ENCODE data around the gene STAT5B.

STAT5B gene

DNA sequence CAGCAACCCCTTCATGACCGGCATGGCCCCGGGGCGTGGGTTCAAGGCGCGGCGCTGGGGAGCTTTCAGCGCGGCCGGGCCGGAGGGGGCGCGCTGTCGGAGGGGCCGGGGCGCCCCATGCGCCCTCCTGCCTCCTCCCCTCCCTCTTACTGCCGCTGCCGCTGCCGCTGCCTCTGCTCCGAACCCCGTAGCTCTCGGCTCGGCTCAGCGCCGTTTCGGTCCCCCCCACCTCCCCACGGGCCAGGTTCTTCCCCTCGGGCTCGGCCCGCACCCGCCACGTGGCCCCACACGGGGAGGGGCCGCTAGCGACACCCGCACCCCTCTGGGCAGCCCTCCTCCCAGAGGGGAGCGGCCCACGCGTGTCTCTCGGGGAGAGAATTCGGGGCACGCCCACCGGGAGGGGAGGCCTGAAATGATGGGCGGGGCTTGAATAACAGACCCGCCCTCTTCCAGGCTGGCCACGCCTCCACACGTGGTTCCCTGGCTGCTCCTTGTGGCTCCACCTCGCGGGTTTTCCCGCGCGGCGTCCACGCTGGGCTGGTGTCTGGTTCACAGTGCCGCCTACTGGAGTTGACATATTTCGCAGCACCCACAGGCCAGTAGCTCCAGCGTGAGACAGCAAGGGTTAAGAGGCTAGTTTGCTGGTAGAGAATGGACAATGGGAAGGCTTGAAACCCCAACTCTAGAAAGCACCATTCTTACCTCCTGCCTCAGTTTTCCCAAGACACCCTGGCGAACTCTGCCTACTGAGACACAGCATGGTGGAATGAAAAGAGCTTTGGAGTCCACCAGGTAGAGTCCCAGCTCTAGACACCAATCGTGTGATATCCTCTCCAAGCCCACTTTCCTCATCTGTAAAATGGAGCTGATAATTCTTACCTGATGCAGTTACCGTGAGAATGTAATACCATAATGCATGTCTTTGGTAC, 95.0 kb downstream of the STAT5B start, which contains the start of gene KCNH4:
TSS of gene KCNH4 (minus strand) at position 221 of the 929 bp plus-strand sequence. CDS start at position 24, 197 bp downstream.
- H3K9me3 Mint-ChIP-seq, result no peaks in the 10 kb centered on the region
- intact Hi-C loops (cut with micrococcal nuclease), result loop anchor here (1.0 to 5.0 kb wide), 3 partner anchors 26 to 164 kb away; partner anchors contain the start of gene DNAJC7
- no peak within 1 kb of the TSS for H3K27ac Mint-ChIP-seq
- H3K27me3 Mint-ChIP-seq, result peaks cover 43% of the 10 kb centered on the region
- peaks cover 89% of the 10 kb centered on the region for H3K4me1 Mint-ChIP-seq (ENCODE audit: low read depth)
- peak within 1 kb of the TSS; percentile 78 for H3K4me3 Mint-ChIP-seq
- no peaks in the 10 kb centered on the region for H3K36me3 Mint-ChIP-seq (ENCODE audit: low read depth)

DNA sequence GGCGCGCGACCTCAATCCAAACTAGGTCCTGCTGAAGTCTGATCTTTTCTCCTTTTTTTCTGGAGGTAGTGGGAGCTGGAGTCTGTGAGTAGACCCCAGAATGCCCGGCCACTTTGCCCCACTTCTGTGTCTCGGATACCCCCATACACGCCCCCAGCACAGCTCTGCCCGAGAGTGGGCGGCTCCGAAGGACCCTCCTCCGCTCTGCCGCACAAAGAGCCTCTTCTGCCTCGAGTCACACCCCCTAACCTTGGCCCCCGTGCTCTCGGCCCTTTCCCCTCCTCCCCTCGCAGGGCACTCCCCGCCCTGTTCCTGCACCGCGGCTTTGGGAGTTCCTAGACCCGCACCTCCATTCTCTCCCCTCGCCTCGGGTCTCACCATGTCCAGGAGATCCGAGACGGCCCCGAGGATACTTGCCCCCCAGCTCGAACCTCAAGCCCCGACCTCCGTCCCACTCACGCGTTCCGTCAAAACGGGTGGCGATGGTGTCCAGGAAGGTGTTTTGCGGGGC, 95.7 kb downstream of the STAT5B start:
- Mint-ChIP-seq H3K4me3 (peak overlapping the region; percentile 50), H3K4me1 (ENCODE audit: low read depth) (peaks cover 82% of the 10 kb centered on the region), H3K27me3 (peaks cover 50% of the 10 kb centered on the region), H3K27ac (no peak overlapping the region), H3K9me3 (no peaks in the 10 kb centered on the region), H3K36me3 (ENCODE audit: low read depth) (no peaks in the 10 kb centered on the region)
- intact Hi-C loops (cut with micrococcal nuclease), result loop anchor here (2.0 to 5.0 kb wide), 2 partner anchors 62 to 163 kb away; partner anchors contain the start of gene DNAJC7

DNA sequence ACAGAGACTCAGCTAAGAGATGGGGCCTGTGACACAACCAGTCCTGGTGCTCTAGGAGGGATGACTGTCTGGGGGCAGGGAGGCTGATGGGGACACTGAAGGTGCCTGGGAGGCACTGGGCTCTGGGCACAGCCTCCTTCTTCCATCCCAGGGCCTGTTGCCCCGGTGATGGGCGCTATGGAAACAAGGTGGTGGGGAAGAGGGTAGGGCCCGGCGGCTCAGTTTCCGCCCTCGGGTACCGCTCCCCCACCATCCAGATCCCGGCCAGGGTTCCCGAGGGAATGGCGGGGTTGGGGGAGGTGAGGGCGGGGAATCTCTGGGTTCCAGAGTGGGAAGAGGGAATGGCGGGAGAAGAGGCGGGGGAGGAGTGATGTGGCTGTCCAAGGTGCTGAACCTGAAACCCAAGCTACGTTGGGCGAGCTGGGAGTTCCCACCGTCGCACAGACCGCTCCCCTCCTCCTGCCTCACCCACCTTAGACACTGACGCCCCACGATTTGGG, 96.2 kb downstream of the STAT5B start:
- H3K4me1 Mint-ChIP-seq (ENCODE audit: low read depth), result peaks cover 77% of the 10 kb centered on the region
- H3K27ac Mint-ChIP-seq, result no peak overlapping the region
- peak overlapping the region; percentile 50 for H3K4me3 Mint-ChIP-seq
- H3K9me3 Mint-ChIP-seq, result no peaks in the 10 kb centered on the region
- no peaks in the 10 kb centered on the region for H3K36me3 Mint-ChIP-seq (ENCODE audit: low read depth)
- intact Hi-C loops (cut with micrococcal nuclease), result loop anchor here (2.0 to 5.0 kb wide), 2 partner anchors 61 to 163 kb away; partner anchors contain the start of gene DNAJC7
- H3K27me3 Mint-ChIP-seq, result peaks cover 55% of the 10 kb centered on the region

DNA sequence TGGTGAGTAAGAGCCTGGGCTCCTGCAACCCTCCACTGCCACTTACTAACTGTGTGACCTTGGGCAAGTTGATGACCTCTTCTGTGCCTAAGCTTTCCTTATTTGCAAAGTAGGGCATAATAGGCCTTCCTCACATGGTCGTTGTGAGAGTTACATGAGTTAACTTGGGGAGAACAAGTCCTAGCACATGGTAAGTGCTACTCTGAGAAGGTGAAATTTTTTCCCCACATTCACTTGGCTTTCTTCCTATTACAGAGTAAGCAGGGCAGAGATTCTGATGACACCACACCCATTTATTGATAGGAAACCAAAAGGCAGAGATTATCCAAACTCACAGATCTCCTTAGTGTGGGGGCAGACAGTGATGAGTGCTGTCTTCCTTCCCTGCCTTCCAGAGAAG, 96.9 kb downstream of the STAT5B start:
- no peaks in the 10 kb centered on the region for H3K9me3 Mint-ChIP-seq
- no peaks in the 10 kb centered on the region for H3K36me3 Mint-ChIP-seq (ENCODE audit: low read depth)
- peak overlapping the region; percentile 48 for H3K27ac Mint-ChIP-seq
- intact Hi-C loops (cut with micrococcal nuclease), result no loop called here
- no peak overlapping the region for H3K4me3 Mint-ChIP-seq
- peaks cover 60% of the 10 kb centered on the region for H3K27me3 Mint-ChIP-seq
- H3K4me1 Mint-ChIP-seq (ENCODE audit: low read depth), result peaks cover 70% of the 10 kb centered on the region

DNA sequence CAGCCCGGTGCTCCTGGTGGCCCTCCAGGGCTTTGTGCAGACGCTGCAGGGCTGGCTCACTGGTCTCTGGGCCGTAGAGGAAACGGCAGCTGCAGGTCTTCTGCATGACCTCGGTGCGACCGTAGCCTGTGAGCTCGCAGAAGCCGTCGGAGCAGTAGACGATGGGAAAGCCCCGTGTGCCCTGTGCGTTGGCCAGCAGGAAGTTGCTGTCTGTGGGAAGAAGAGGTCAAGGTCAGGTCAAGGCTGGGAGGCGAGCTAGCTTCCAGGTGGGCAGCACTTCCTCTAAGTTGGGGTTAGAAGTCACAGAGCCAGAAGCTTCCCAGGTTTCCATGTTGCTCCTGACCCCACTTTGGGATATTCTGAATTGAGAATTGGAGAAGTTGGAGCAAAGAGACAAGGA, 97.4 kb downstream of the STAT5B start:
- intact Hi-C loops (cut with micrococcal nuclease), result no loop called here
- Mint-ChIP-seq H3K27ac (peak overlapping the region; percentile 48), H3K9me3 (no peaks in the 10 kb centered on the region), H3K27me3 (peaks cover 65% of the 10 kb centered on the region), H3K4me3 (no peak overlapping the region), H3K4me1 (ENCODE audit: low read depth) (peaks cover 65% of the 10 kb centered on the region), H3K36me3 (ENCODE audit: low read depth) (no peaks in the 10 kb centered on the region)

DNA sequence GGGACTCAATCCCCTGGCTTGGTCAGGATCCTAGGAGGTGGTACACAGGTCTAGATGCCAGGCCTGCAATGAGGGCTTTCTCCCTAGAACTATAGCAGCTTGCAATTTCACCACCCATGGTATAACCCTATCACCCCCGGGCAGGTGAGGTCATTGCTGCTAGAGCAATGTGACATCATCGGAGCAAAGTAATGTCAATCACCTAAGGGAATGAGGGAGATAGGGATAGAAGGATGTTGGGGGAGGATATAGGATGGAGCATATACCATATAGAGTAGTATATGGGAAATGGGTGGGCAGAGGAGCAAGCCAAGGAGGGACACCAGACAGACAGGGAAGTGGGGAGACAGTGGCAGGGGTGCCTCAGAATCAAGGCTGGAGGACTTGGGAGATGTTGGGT, 98.5 kb downstream of the STAT5B start:
- no peak overlapping the region for H3K27ac Mint-ChIP-seq
- no peak overlapping the region for H3K4me3 Mint-ChIP-seq
- no peaks in the 10 kb centered on the region for H3K9me3 Mint-ChIP-seq
- peaks cover 54% of the 10 kb centered on the region for H3K4me1 Mint-ChIP-seq (ENCODE audit: low read depth)
- no peaks in the 10 kb centered on the region for H3K36me3 Mint-ChIP-seq (ENCODE audit: low read depth)
- intact Hi-C loops (cut with micrococcal nuclease), result no loop called here
- peaks cover 74% of the 10 kb centered on the region for H3K27me3 Mint-ChIP-seq

DNA sequence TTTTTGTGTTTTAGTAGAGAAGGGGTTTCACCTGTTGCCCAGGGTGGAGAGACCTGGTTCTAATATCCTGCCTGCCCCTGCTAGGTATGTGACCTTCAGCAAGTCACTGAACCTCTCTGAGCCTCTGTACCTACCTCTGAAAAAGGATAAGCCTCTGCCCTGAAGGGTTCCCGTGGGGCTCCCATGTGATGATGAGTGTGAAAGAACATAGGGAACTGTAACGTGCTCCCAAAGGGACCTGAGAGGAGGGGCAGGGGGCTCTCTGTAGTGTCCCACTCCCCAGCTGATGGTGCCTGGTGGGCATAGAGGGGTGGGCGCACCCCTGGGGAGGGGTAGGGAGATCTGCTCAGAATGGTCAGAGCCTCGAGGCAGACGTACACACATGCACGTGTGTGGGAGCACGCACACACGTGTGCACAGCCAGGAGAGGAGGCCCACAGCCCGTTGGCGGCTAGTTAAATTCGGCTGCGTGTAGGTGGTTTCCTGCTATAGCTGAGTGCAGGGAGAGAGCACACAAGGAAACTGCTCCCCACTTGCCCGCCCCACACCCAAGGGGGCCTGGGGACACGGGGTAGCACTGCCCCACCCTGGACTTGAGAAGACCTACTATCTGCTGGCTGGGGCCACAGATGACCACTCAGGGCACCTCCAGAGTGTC, 101.9 kb downstream of the STAT5B start:
- no peak overlapping the region for H3K27ac Mint-ChIP-seq
- H3K36me3 Mint-ChIP-seq (ENCODE audit: low read depth), result no peaks in the 10 kb centered on the region
- H3K4me1 Mint-ChIP-seq (ENCODE audit: low read depth), result peaks cover 21% of the 10 kb centered on the region
- peaks cover 68% of the 10 kb centered on the region for H3K27me3 Mint-ChIP-seq
- no peaks in the 10 kb centered on the region for H3K9me3 Mint-ChIP-seq
- intact Hi-C loops (cut with micrococcal nuclease), result no loop called here
- H3K4me3 Mint-ChIP-seq, result no peak overlapping the region

DNA sequence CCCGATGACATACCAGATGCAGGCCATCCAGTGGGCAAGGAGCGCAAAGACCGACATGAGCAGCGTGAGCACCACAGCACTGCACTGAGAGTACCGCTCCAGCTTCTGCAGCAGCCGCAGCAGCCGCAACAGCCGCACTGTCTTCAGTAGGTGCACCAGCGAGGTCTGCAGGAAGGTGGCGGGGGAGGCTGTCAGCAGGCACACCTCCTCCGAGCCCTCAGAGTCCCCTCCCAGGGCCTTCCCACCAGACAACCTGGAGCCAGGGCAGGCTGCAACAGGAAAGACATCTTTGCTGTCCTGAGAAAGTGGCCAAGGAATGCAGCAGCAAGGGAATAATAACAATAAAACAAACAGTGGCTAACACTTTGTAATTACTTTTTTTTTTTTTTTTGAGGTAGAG, 104.4 kb downstream of the STAT5B start:
- H3K9me3 Mint-ChIP-seq, result no peaks in the 10 kb centered on the region
- peaks cover 51% of the 10 kb centered on the region for H3K27me3 Mint-ChIP-seq
- intact Hi-C loops (cut with micrococcal nuclease), result no loop called here
- H3K4me3 Mint-ChIP-seq, result no peak overlapping the region
- no peak overlapping the region for H3K27ac Mint-ChIP-seq
- no peaks in the 10 kb centered on the region for H3K36me3 Mint-ChIP-seq (ENCODE audit: low read depth)
- peaks cover 15% of the 10 kb centered on the region for H3K4me1 Mint-ChIP-seq (ENCODE audit: low read depth)

DNA sequence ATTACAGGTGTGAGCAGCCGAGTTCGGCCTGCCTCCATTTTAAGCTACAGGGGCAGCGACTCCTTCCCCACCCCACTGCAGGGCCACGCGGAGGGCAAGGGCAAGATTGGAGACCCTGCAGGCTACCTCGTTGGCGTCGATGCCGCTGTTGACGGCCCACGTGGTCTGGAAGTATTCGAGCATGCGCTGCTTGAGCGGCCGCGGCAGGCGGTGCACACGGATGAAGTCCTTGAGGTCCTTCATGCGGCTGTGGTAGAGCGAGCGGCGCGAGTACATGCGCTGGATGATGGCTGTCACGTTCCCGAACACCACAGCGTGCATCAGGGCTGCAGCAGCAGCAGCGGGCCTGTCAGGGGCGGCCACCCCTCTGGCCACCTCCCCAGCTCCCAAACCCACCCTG, 106.8 kb downstream of the STAT5B start:
- no peak overlapping the region for H3K27ac Mint-ChIP-seq
- no peak overlapping the region for H3K4me3 Mint-ChIP-seq
- intact Hi-C loops (cut with micrococcal nuclease), result loop anchor here (5.0 kb wide), 1 partner anchor 37 kb away; no protein-coding TSS in a partner anchor
- peaks cover 42% of the 10 kb centered on the region for H3K27me3 Mint-ChIP-seq
- peaks cover 19% of the 10 kb centered on the region for H3K4me1 Mint-ChIP-seq (ENCODE audit: low read depth)
- no peaks in the 10 kb centered on the region for H3K36me3 Mint-ChIP-seq (ENCODE audit: low read depth)
- no peaks in the 10 kb centered on the region for H3K9me3 Mint-ChIP-seq

DNA sequence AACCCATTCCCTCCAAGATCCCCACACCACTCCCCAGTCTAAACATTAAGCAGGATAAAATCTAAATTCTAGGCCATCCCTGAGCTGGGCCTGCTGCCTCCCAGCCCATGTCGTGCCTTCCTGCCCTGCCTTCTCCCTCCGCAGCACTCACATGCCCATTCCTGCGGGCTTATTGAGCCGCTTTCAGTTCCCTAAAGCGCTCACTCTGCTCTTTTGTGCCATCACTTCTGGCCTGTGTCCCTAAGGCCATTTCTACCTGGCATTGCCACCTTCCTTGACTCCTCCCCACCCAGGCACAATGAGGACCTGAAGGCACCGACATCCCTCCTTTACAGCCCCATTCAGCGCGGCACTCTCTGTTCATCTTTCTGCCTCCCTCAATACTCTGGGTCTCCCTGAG, 108.4 kb downstream of the STAT5B start:
- Mint-ChIP-seq H3K9me3 (no peaks in the 10 kb centered on the region), H3K4me3 (peak overlapping the region; percentile 27), H3K4me1 (ENCODE audit: low read depth) (peaks cover 27% of the 10 kb centered on the region), H3K27ac (peak overlapping the region; percentile 20), H3K27me3 (peaks cover 38% of the 10 kb centered on the region), H3K36me3 (ENCODE audit: low read depth) (no peaks in the 10 kb centered on the region)
- intact Hi-C loops (cut with micrococcal nuclease), result loop anchor here (5.0 kb wide), 1 partner anchor 36 kb away; no protein-coding TSS in a partner anchor

DNA sequence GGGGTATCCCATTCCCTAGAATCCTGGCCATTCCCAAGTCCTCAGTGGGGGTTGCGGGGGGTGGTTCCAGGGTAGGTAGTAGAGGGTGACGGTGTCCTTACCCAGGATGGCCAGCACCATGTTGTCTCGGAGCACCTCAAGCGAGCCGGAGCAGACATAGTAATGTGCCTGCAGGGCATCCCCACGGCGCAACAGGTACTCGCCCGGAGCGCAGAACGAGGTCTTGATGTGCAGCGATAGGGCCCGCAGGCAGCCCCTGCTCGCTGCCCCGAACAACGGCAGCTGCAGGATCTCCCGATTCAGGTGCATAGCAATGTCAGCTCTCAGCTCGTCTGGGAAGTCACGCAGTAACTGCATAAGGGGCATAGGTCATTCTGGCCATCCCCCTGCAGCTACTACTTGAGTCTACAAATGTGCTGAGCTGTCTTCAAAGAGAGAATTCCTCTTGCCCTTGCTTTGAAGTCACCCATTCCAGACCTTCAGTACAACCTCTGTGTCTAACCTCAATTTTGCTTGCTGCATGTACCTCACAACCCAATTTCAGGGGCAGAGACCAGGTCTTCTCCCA, 109.9 kb downstream of the STAT5B start:
- Mint-ChIP-seq H3K4me1 (ENCODE audit: low read depth) (peaks cover 42% of the 10 kb centered on the region), H3K9me3 (no peaks in the 10 kb centered on the region), H3K27ac (no peak overlapping the region), H3K36me3 (ENCODE audit: low read depth) (no peaks in the 10 kb centered on the region), H3K27me3 (peaks cover 27% of the 10 kb centered on the region), H3K4me3 (no peak overlapping the region)
- intact Hi-C loops (cut with micrococcal nuclease), result loop anchor here (5.0 kb wide), 1 partner anchor 34 kb away; no protein-coding TSS in a partner anchor

DNA sequence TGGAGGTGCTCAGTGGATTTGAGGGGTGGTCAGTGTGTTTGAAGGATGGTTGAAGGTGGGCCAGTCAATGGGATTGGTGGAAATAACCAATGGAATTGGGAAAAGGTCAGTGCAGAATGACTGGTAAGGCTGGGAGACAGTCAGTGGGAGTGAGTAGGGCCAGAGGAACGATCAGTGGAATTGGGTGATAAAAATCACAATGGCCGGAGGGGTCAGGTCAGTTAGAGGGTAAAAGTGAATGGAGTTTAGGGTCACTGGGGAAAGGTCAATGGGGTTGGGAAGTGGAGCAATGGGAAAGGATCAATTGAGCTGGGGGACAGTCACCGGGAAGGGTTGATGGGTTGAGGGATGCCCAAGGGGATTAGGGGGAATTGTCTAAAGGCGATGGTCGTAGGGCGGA, 110.4 kb downstream of the STAT5B start:
- intact Hi-C loops (cut with micrococcal nuclease), result loop anchor here (5.0 kb wide), 1 partner anchor 33 kb away; no protein-coding TSS in a partner anchor
- Mint-ChIP-seq H3K36me3 (ENCODE audit: low read depth) (no peaks in the 10 kb centered on the region), H3K27ac (no peak overlapping the region)

DNA sequence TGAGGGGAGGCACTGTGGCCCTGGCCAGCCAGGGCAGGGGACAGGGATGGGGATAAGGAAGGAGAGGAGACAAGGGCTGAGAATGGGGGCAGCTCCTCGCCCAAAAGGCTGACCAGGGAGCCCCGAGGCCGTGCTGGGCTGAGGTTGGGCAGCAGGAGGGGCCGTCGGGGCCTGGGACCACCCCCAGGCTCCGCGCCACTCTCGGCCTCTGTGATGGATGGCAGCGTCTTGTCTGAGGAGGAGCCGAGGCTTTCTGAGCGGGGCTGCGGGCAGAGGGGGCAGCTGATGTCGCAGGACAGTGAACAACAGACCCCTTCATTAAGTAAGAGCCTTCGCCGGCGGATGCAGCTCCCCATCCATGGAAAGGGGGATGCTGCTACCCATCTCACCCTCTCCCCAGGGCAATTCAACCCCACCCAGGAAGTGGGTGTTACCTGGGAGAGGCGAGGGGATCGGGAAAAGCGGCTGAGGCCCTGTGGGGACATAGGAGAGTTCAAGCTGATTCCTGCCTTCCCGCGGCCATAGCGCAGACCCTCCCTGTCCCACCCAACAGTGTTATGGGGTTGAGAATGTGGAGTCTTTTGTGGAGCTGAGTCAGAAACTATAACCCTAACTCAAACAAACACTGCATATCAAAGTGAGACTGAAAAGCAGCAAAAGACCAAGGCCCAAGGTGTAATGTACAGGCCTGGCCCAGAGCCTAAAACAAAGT, 112.3 kb downstream of the STAT5B start:
- no peaks in the 10 kb centered on the region for H3K36me3 Mint-ChIP-seq (ENCODE audit: low read depth)
- H3K9me3 Mint-ChIP-seq, result no peaks in the 10 kb centered on the region
- H3K27ac Mint-ChIP-seq, result peak overlapping the region; percentile 31
- H3K4me1 Mint-ChIP-seq (ENCODE audit: low read depth), result peaks cover 46% of the 10 kb centered on the region
- no peak overlapping the region for H3K4me3 Mint-ChIP-seq
- intact Hi-C loops (cut with micrococcal nuclease), result no loop called here
- H3K27me3 Mint-ChIP-seq, result peaks cover 17% of the 10 kb centered on the region

More for the DNA sequence above, 110.4 kb downstream of the STAT5B start:
- H3K9me3 Mint-ChIP-seq, result no peaks in the 10 kb centered on the region
- H3K4me1 Mint-ChIP-seq (ENCODE audit: low read depth), result peaks cover 46% of the 10 kb centered on the region
- no peak overlapping the region for H3K4me3 Mint-ChIP-seq
- peaks cover 21% of the 10 kb centered on the region for H3K27me3 Mint-ChIP-seq
